ENCODE data around the gene KDSR. TPM values are rescaled to one million over a fixed set of nuclear protein-coding genes. Genes with fewer than 3 reads are reported as not detected.

The KDSR gene
- total RNA-seq, 1 donor from 2014 or later = 31.1 TPM

DNA sequence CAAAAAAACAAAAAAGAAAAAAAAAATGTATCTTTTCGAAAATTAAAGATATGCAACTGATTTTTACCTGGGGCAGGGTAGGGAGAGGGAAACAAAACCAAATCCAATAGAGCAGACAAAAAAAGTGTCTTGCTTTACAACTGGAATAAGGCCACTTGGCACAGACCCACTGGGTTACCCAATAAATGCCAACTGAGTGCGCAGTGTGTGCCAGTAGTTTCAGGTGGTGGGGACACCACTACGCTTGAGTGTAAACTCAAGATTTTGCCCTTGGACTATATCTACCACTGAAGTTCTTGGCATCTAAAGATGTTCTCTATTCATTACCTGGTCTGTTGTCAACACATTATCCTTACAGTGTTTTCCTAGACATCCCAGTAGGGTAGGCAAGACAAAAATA is 39.0 kb upstream of the KDSR start:
- Mint-ChIP-seq H3K4me3 (ENCODE audit: unreplicated experiment) (no peak overlapping the region), H3K27ac (ENCODE audit: unreplicated experiment) (no peak overlapping the region), H3K27me3 (ENCODE audit: unreplicated experiment) (no peaks in the 10 kb centered on the region), H3K9me3 (ENCODE audit: unreplicated experiment) (no peaks in the 10 kb centered on the region), H3K36me3 (ENCODE audit: unreplicated experiment) (peaks cover 4% of the 10 kb centered on the region), H3K4me1 (ENCODE audit: low read depth, unreplicated experiment) (no peaks in the 10 kb centered on the region)
- DNase-seq = no peak
- TF ChIP-seq, protein P1, sequence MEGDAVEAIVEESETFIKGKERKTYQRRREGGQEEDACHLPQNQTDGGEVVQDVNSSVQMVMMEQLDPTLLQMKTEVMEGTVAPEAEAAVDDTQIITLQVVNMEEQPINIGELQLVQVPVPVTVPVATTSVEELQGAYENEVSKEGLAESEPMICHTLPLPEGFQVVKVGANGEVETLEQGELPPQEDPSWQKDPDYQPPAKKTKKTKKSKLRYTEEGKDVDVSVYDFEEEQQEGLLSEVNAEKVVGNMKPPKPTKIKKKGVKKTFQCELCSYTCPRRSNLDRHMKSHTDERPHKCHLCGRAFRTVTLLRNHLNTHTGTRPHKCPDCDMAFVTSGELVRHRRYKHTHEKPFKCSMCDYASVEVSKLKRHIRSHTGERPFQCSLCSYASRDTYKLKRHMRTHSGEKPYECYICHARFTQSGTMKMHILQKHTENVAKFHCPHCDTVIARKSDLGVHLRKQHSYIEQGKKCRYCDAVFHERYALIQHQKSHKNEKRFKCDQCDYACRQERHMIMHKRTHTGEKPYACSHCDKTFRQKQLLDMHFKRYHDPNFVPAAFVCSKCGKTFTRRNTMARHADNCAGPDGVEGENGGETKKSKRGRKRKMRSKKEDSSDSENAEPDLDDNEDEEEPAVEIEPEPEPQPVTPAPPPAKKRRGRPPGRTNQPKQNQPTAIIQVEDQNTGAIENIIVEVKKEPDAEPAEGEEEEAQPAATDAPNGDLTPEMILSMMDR (IDR thresholded peaks at IDR 0.05; ENCODE audit: partially characterized antibody, unreplicated experiment) = no peak

DNA sequence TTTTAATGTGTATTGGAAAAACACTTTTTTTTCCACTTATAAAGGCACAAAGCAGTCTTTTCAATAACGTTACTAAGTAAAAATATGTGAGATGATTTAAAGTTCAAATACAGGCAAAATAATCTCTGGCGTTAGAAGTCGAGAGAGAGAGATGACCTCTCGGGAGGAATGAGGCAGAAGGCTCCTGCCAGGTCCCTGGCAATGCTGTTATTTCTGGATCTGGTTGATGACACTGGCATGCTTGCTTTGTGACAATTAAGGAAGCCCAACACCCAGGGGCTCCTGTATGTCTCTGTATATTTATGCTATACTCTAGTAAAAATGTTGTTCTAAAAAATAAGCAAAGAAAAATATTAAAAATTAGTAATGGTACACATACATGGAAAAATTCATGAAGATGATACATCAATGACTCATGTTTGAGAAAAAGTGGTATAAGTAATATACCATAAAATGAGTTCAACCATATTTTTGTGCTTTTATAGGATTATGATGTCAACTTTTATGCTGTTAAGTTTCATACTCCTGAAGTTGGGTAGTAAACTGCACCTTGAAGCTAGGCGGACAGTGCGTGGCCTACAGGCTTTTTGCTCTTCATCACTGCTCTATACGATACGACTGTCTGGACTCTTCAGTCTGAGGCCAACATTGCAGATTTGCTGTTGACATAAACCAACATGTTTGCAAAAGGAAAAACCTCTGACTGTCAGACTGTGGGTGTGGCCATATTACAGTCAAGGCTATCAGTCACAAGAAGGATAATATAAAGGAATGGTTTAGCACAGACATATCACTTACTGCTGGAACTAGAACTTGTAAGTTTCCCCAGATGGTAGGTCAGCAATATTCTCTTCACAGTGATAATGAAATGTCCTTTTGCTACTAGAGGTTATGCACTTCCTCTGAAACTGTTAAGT is 35.5 kb upstream of the KDSR start:
- no peaks in the 10 kb centered on the region for H3K4me1 Mint-ChIP-seq (ENCODE audit: low read depth, unreplicated experiment)
- no peaks in the 10 kb centered on the region for H3K36me3 Mint-ChIP-seq (ENCODE audit: unreplicated experiment)
- H3K27ac Mint-ChIP-seq (ENCODE audit: unreplicated experiment) = no peak overlapping the region
- H3K27me3 Mint-ChIP-seq (ENCODE audit: unreplicated experiment) = no peaks in the 10 kb centered on the region
- no peak overlapping the region for H3K4me3 Mint-ChIP-seq (ENCODE audit: unreplicated experiment)
- TF ChIP-seq, protein P1 (IDR thresholded peaks at IDR 0.05; ENCODE audit: partially characterized antibody, unreplicated experiment) = no peak
- DNase-seq = no peak
- H3K9me3 Mint-ChIP-seq (ENCODE audit: unreplicated experiment) = no peaks in the 10 kb centered on the region

DNA sequence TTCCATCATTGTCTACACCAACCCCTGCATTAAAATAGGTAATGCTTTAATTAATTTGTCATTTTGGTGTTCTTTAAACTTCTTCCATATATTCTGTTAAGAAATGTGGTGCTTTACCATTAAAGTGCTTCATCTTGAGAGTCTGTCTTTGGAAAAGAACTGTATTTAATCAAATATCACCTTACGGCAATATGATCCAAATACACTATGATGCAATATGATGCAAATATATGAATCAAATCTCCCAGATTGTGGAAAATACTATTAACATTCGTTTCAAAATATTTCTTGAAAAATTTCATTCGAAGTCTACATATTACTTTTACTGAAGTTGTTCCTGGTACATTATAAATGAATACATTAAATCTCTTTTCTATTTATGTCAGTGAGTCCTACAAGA is 32.3 kb upstream of the KDSR start:
- H3K27ac Mint-ChIP-seq (ENCODE audit: unreplicated experiment) = no peak overlapping the region
- H3K4me1 Mint-ChIP-seq (ENCODE audit: low read depth, unreplicated experiment) = no peaks in the 10 kb centered on the region
- DNase-seq = no peak
- H3K4me3 Mint-ChIP-seq (ENCODE audit: unreplicated experiment) = no peak overlapping the region
- H3K36me3 Mint-ChIP-seq (ENCODE audit: unreplicated experiment) = no peaks in the 10 kb centered on the region
- H3K9me3 Mint-ChIP-seq (ENCODE audit: unreplicated experiment) = no peaks in the 10 kb centered on the region
- TF ChIP-seq, protein P1 (IDR thresholded peaks at IDR 0.05; ENCODE audit: partially characterized antibody, unreplicated experiment) = no peak
- H3K27me3 Mint-ChIP-seq (ENCODE audit: unreplicated experiment) = no peaks in the 10 kb centered on the region

DNA sequence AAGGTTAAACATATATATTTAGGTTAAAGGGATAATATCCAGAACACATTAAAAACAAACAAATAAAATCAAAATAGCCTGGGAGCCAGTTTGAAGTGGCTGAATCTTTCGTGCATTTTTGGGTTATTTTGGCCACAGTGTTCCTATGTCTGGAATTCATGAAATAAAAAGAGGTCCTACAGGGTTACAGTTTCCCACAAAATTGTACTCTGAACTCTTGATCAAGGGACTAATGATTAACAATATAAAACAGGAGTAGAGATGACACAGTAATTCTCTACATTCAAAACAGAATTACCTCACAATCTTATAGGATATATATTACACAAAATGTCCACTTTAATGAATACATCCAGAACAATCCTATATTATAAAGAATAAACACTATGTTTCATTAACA is 30.3 kb upstream of the KDSR start:
- Mint-ChIP-seq H3K36me3 (ENCODE audit: unreplicated experiment) (no peaks in the 10 kb centered on the region), H3K9me3 (ENCODE audit: unreplicated experiment) (no peaks in the 10 kb centered on the region), H3K4me3 (ENCODE audit: unreplicated experiment) (no peak overlapping the region), H3K27ac (ENCODE audit: unreplicated experiment) (no peak overlapping the region), H3K4me1 (ENCODE audit: low read depth, unreplicated experiment) (no peaks in the 10 kb centered on the region), H3K27me3 (ENCODE audit: unreplicated experiment) (no peaks in the 10 kb centered on the region)
- TF ChIP-seq, protein P1 (IDR thresholded peaks at IDR 0.05; ENCODE audit: partially characterized antibody, unreplicated experiment) = no peak
- no peak for DNase-seq

DNA sequence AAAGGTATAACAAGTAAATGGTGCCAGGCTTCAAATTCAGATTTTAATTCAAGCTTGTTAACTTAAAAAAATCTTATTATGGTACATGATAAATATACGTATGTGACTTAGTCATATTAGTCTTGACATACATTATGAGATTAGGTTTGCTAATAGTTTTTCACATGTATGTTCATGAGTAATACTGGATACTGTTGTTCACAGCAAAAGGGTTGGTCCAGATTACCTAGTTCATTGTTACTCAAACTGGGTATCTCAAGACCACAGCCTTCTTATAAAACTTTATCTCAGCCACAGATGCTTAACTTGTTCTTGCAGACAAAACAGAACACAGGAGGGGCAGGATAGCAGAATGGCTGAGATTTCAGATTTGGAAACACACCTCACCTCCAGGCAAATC is 28.5 kb upstream of the KDSR start:
- DNase-seq = no peak
- H3K27ac Mint-ChIP-seq (ENCODE audit: unreplicated experiment) = no peak overlapping the region
- H3K27me3 Mint-ChIP-seq (ENCODE audit: unreplicated experiment) = no peaks in the 10 kb centered on the region
- H3K9me3 Mint-ChIP-seq (ENCODE audit: unreplicated experiment) = no peaks in the 10 kb centered on the region
- TF ChIP-seq, protein P1 (IDR thresholded peaks at IDR 0.05; ENCODE audit: partially characterized antibody, unreplicated experiment) = no peak
- H3K36me3 Mint-ChIP-seq (ENCODE audit: unreplicated experiment) = no peaks in the 10 kb centered on the region
- H3K4me1 Mint-ChIP-seq (ENCODE audit: low read depth, unreplicated experiment) = no peaks in the 10 kb centered on the region
- H3K4me3 Mint-ChIP-seq (ENCODE audit: unreplicated experiment) = no peak overlapping the region
